Uterus (tissue), 2 donors: ENCODE data around the gene GJA4.

Source experiments
- POLR2A ChIP-seq, 2 donors: fragments of 450-650 bp; IDR thresholded peaks; one replicate each; pipeline ENCODE4 v1.6.1; 2016; ENCODE audit warnings: antibody characterized with exemption in 2 of 2, mild to moderate bottlenecking in 1 of 2, moderate library complexity in 1 of 2
- TF ChIP-seq, protein P1 (sequence below), 4 experiments: fragments of 200-600 bp in 2 of 4; fragments of 450-650 bp in 2 of 4; sonication (generic) in 2 of 4; IDR thresholded peaks; one replicate each; pipeline ENCODE4 v1.5.1; 2016 to 2019; ENCODE audit warnings: antibody characterized with exemption in 4 of 4, mild to moderate bottlenecking in 2 of 4, moderate library complexity in 1 of 4

DNA sequence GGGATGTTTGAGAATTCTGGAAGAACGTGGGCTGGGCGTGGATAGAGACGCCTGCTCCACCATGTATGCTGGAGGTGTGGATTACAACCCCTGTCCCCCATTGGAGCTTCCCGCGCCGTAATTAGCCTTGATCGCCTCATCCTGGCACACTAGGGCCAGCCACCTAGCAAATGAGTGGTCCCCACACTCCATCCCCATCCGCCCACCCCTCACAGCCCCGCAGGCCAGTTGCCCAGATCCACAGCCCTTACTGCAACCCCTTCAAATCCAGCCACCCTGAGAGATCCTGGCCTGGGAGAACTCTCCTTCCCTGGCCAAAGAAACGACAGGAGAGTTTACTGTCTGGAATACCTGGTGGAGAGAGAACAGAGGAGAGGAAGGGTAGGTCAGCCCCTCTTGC is 375 bp upstream of the GJA4 start:
- TF ChIP-seq, protein P1, sequence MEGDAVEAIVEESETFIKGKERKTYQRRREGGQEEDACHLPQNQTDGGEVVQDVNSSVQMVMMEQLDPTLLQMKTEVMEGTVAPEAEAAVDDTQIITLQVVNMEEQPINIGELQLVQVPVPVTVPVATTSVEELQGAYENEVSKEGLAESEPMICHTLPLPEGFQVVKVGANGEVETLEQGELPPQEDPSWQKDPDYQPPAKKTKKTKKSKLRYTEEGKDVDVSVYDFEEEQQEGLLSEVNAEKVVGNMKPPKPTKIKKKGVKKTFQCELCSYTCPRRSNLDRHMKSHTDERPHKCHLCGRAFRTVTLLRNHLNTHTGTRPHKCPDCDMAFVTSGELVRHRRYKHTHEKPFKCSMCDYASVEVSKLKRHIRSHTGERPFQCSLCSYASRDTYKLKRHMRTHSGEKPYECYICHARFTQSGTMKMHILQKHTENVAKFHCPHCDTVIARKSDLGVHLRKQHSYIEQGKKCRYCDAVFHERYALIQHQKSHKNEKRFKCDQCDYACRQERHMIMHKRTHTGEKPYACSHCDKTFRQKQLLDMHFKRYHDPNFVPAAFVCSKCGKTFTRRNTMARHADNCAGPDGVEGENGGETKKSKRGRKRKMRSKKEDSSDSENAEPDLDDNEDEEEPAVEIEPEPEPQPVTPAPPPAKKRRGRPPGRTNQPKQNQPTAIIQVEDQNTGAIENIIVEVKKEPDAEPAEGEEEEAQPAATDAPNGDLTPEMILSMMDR (IDR thresholded peaks at IDR 0.05), result no peak
- no peak for TF ChIP-seq POLR2A (IDR thresholded peaks at IDR 0.05)
